Measurements from ENCODE around the gene TAF8.

DNA sequence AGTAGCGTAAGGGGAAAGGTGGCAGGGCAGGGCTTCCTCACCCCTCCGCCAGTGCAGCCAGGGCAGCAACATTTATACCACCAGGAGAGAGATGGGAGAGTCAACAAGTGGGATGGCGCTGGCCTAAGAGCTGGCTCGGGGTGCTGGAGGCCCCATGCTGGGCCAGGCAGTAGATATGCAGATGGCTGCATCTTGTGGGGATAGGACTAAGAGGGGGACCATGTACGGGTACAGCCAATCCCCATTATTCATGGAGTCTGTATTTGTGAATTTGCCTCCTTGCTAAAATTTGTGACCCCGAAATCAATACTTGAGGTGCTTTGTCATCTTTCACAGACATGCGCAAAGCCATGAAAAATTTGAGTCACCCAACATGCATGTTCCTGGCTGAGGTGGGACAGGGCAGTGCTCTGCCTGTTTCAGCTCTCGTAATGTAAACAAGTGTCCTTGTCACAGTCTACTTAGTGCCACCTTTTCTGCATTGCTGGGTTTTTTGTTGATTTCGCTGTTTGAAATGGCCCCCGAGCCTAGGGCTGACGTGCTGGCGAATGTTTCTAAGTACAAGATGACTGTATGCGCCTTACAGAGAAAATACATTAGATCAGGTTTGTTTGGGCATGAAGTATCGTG, 27.5 kb upstream of the TAF8 start:
- TF ChIP-seq CTCF (IDR thresholded peaks at IDR 0.05) (no peak), POLR2A (IDR thresholded peaks at IDR 0.05) (no peak)
